Keratinocyte (primary cell): Measurements from ENCODE around the gene PTCD2. TPM values are rescaled to one million over a fixed set of nuclear protein-coding genes. Genes with fewer than 3 reads are reported as not detected.

Experiments used
- DNase-seq: peaks from one replicate; pipeline ENCODE4 v3.0.0-alpha.2; 2011; ENCODE audit warnings: low read depth, missing footprints, low spot score
- FAIRE-seq: peaks from 2 replicates; lab custom pipeline; 2011; peaks lifted over from hg19 to GRCh38; lab: Jason Lieb, UNC
- H2AFZ ChIP-seq: 2 replicates; pipeline ENCODE4 v1.6.0; 2012; ENCODE audit warnings: low read length, control low read depth, inconsistent platforms; ENCODE audit not compliant: control insufficient read depth
- H3K27ac ChIP-seq: 2 replicates; pipeline ENCODE4 v1.5.1; 2011; ENCODE audit warnings: low read length; ENCODE audit not compliant: control insufficient read depth, insufficient read depth
- H3K27me3 ChIP-seq: 3 replicates; pipeline ENCODE4 v1.6.0; 2011; ENCODE audit warnings: low read length; ENCODE audit not compliant: control insufficient read depth, insufficient read depth; ENCODE audit errors: extremely low read depth
- H3K36me3 ChIP-seq, 2 experiments: 2 replicates in 1 of 2; 3 replicates in 1 of 2; pipeline ENCODE4 v1.5.1; 2011; ENCODE audit warnings: low read length in 2 of 2, mild to moderate bottlenecking in 1 of 2; ENCODE audit not compliant: control insufficient read depth in 2 of 2, insufficient read depth in 2 of 2; ENCODE audit errors: extremely low read depth in 1 of 2
- H3K4me1 ChIP-seq: 3 replicates; pipeline ENCODE4 v1.5.1; 2011; ENCODE audit warnings: low read length; ENCODE audit not compliant: control insufficient read depth, insufficient read depth; ENCODE audit errors: extremely low read depth
- H3K4me2 ChIP-seq: 3 replicates; pipeline ENCODE4 v1.6.0; 2011; ENCODE audit warnings: low read depth, low read length; ENCODE audit not compliant: control insufficient read depth, insufficient read depth; ENCODE audit errors: extremely low read depth
- H3K4me3 ChIP-seq, 3 experiments: fragments of 200-600 bp in 1 of 3; sonication (generic) in 1 of 3; 2 replicates in 2 of 3; 3 replicates in 1 of 3; pipeline ENCODE4 v1.5.1; 2011 to 2016; ENCODE audit warnings: low read length in 3 of 3, mild to moderate bottlenecking in 3 of 3, control low read depth in 2 of 3, inconsistent platforms in 1 of 3, low read depth in 1 of 3, mixed read lengths in 1 of 3, mixed run types in 1 of 3, moderate library complexity in 1 of 3; ENCODE audit not compliant: control insufficient read depth in 2 of 3, insufficient read depth in 2 of 3; ENCODE audit errors: extremely low read depth in 1 of 3
- H3K79me2 ChIP-seq: 2 replicates; pipeline ENCODE4 v1.6.0; 2012; ENCODE audit warnings: low read length; ENCODE audit not compliant: control insufficient read depth, insufficient read depth
- H3K9ac ChIP-seq: 3 replicates; pipeline ENCODE4 v1.6.0; 2011; ENCODE audit warnings: low read length; ENCODE audit not compliant: control insufficient read depth, insufficient read depth; ENCODE audit errors: extremely low read depth
- H3K9me1 ChIP-seq: 3 replicates; pipeline ENCODE4 v1.6.0; 2011; ENCODE audit warnings: low read length; ENCODE audit not compliant: control insufficient read depth, insufficient read depth; ENCODE audit errors: extremely low read depth
- H3K9me3 ChIP-seq: 2 replicates; pipeline ENCODE4 v1.5.1; 2012; ENCODE audit warnings: low read depth, low read length; ENCODE audit not compliant: control insufficient read depth
- H4K20me1 ChIP-seq: 3 replicates; pipeline ENCODE4 v1.6.0; 2011; ENCODE audit warnings: low read length; ENCODE audit not compliant: control insufficient read depth, insufficient read depth; ENCODE audit errors: extremely low read depth
- EZH2 ChIP-seq: IDR thresholded peaks from one replicate; pipeline ENCODE4 v1.6.1; 2012; ENCODE audit warnings: inconsistent platforms, mild to moderate bottlenecking, low read length, moderate library complexity
- dilution Hi-C: fragments of 300-500 bp; cut with MboI; formaldehyde crosslinking; loops from one replicate; pipeline ENCODE4 v1.7.0; 2020; ENCODE audit warnings: low sequenced_read_pairs; ENCODE audit not compliant: extremely low pct_ligation_motif_present
- polyA plus RNA-seq, 5 experiments: library from polyadenylated mRNA; depleted of rRNA in 3 of 5; stranded (reverse) in 3 of 5; stranded (forward) in 1 of 5; unstranded in 1 of 5; fragments of >200 nt; gene quantifications; 1 replicate in 1 of 5; 2 replicates in 3 of 5; 3 replicates in 1 of 5; pipeline versions ENCODE4 v1.2.1 to v1.2.3, GENCODE V29; 2011 to 2012; ENCODE audit warnings: missing spikeins in 2 of 5, low read depth in 1 of 5, low replicate concordance in 1 of 5
- TF ChIP-seq, protein P1 (sequence below), 3 experiments: IDR thresholded peaks in 1 of 3; conservative IDR thresholded peaks in 1 of 3; optimal IDR thresholded peaks in 1 of 3; 2 replicates in 2 of 3; 3 replicates in 1 of 3; pipeline versions ENCODE3 to v1.5.1; 2011; ENCODE audit warnings: low read length in 3 of 3, mild to moderate bottlenecking in 3 of 3, moderate library complexity in 2 of 3, control low read depth in 1 of 3, inconsistent platforms in 1 of 3; ENCODE audit not compliant: insufficient read depth in 2 of 3; ENCODE audit errors: extremely low read depth in 1 of 3

The PTCD2 gene
- polyA plus RNA-seq, 1 donor (not counting 4 experiments of a cell fraction or from before 2014, with no cell fraction given) = 13.1 TPM

DNA sequence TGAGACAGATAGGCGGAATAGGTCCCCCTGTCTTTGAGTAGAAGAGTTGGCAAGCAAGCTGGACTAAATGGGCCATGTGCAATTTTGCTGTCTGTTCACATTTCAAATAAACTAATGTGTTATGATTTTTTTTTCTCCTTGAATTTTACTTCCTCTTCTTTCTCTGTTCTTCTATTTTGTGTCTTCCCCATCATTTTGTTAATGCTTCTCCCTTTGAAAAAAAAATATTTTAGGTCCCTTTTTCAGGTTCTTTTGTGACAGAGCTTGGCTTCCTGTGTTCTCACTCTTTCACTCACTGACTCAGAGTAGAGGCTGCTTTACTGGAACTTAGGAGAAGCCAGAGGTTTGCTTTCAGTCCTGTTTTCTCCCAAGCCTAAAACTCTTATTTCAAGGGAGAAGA is 48.1 kb downstream of the PTCD2 start:
- no peaks in the 10 kb centered on the region for H3K79me2 ChIP-seq
- DNase-seq = no peak
- no peak overlapping the region for H3K4me3 ChIP-seq
- H3K27ac ChIP-seq = no peak overlapping the region
- TF ChIP-seq, protein P1, sequence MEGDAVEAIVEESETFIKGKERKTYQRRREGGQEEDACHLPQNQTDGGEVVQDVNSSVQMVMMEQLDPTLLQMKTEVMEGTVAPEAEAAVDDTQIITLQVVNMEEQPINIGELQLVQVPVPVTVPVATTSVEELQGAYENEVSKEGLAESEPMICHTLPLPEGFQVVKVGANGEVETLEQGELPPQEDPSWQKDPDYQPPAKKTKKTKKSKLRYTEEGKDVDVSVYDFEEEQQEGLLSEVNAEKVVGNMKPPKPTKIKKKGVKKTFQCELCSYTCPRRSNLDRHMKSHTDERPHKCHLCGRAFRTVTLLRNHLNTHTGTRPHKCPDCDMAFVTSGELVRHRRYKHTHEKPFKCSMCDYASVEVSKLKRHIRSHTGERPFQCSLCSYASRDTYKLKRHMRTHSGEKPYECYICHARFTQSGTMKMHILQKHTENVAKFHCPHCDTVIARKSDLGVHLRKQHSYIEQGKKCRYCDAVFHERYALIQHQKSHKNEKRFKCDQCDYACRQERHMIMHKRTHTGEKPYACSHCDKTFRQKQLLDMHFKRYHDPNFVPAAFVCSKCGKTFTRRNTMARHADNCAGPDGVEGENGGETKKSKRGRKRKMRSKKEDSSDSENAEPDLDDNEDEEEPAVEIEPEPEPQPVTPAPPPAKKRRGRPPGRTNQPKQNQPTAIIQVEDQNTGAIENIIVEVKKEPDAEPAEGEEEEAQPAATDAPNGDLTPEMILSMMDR (optimal IDR thresholded peaks at IDR 0.05 in 1 of 3, IDR thresholded peaks at IDR 0.05 in 1 of 3, conservative IDR thresholded peaks at IDR 0.05 in 1 of 3; ENCODE audit: extremely low read depth in 1 of 3, insufficient read depth in 2 of 3, low read length in 3 of 3) = no peak
- TF ChIP-seq EZH2 = no peak
- no peaks in the 10 kb centered on the region for H3K9me1 ChIP-seq
- H3K9me3 ChIP-seq = no peaks in the 10 kb centered on the region
- H4K20me1 ChIP-seq = no peaks in the 10 kb centered on the region
- no peaks in the 10 kb centered on the region for H3K27me3 ChIP-seq
- FAIRE-seq = no peak
- peak overlapping the region; percentile 39 for H3K4me2 ChIP-seq
- no peak overlapping the region for H3K9ac ChIP-seq
- peaks cover 34% of the 10 kb centered on the region for H3K4me1 ChIP-seq
- no peak overlapping the region for H2AFZ ChIP-seq
- no peaks in the 10 kb centered on the region for H3K36me3 ChIP-seq
- dilution Hi-C loops = no loop called here

DNA sequence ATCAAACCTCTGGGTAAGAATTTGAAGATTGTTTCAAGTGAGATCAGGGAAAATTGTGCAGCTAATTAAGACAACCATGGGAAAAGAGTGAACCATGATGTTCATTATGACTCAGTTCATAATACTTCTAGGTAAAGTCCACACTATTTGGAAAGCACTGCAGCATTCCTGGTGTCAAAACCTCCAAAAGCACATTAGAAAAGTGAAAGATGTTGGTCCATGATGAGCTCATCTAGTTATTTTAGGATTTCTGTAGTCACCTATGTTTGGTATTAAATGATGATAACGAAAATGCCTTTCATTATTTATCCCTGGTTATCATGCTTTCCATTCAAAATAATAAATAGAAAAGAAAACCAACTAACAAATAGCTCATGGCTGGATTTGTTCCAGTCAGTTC is 49.1 kb downstream of the PTCD2 start:
- H3K9ac ChIP-seq = no peak overlapping the region
- H3K4me2 ChIP-seq = no peak overlapping the region
- no peaks in the 10 kb centered on the region for H4K20me1 ChIP-seq
- H3K36me3 ChIP-seq = no peaks in the 10 kb centered on the region
- peaks cover 27% of the 10 kb centered on the region for H3K4me1 ChIP-seq
- dilution Hi-C loops = no loop called here
- H3K27me3 ChIP-seq = no peaks in the 10 kb centered on the region
- DNase-seq (no peak), FAIRE-seq (no peak)
- no peak for TF ChIP-seq EZH2
- TF ChIP-seq, protein P1 (optimal IDR thresholded peaks at IDR 0.05 in 1 of 3, IDR thresholded peaks at IDR 0.05 in 1 of 3, conservative IDR thresholded peaks at IDR 0.05 in 1 of 3; ENCODE audit: extremely low read depth in 1 of 3, insufficient read depth in 2 of 3, low read length in 3 of 3) = no peak
- no peak overlapping the region for H3K4me3 ChIP-seq
- no peaks in the 10 kb centered on the region for H3K9me3 ChIP-seq
- no peak overlapping the region for H3K27ac ChIP-seq
- H2AFZ ChIP-seq = no peak overlapping the region
- no peaks in the 10 kb centered on the region for H3K79me2 ChIP-seq
- no peaks in the 10 kb centered on the region for H3K9me1 ChIP-seq
